ENCODE data around the gene ARL6IP4.
"Not testable (repeated sequence)": the region's sequence is repeated elsewhere in the genome, so short reads cannot be mapped to it uniquely, and the experiment has no call there.

ARL6IP4 gene

DNA sequence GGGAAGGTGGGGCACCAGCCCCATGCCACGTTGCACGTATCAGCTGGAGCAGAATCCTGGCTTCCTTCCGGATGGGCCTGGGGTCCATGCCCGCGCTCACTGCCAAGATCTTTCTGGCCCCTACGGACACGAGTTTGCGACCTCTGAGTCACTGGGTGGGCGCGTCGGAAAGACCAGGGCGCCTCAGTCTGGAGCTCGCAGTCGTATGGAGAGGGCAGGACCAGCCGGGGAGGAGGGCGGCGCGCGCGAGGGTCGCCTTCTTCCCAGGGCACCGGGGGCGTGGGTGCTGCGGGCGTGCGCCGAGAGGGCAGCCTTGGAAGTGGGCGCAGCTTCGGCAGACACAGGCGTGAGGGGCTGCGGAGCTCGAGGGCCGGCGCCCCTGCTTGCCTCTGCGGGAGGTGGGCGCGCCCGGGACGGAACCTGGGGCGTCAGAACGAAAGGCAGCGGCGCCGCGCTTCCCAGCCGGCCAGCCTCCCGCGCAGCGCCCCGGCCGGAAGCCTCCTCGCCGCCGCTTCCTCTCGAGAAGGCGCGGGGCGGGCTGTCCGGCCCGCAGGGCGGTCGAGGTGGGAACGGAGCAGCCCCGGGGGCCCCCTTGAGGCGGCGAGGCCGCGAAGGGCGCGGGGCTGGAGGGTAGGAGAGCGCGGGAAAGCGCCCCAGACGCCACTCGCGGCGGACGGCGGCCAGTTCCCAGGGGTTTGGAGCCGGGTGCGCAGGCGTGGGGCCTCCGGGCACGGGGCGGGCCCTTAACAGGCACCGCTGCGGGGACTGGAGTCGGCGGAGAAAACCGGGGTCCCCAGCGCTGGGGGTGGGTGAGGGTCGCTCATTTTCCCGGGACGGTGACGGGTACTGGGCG lies at the start of gene ARL6IP4:
Gene ARL6IP4 (plus strand): TSS at position 499 of the 853 bp plus-strand sequence. CDS start 459 bp downstream, outside the sequence.
- peak; percentile 31 to 37 for DNase-seq

DNA sequence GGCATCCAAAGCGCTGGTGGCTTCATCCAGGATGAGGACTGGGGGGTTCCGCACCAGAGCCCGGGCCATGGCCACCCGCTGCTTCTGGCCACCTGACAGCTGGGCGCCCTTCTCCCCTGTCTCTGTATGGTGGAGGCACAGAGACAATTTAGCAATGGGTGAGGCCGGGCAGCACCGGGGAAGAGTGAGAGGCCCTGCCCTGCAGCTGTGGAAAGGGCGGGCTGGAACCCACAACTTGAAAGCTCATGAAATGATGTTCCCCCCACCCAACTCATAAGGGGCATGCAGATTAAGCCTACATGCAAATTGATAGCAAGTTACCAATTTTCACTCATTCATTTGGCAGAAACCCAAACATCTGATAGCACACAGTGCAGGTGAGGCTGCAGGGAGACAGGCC lies 48.3 kb upstream of the ARL6IP4 start:
- DNase-seq: no peak

DNA sequence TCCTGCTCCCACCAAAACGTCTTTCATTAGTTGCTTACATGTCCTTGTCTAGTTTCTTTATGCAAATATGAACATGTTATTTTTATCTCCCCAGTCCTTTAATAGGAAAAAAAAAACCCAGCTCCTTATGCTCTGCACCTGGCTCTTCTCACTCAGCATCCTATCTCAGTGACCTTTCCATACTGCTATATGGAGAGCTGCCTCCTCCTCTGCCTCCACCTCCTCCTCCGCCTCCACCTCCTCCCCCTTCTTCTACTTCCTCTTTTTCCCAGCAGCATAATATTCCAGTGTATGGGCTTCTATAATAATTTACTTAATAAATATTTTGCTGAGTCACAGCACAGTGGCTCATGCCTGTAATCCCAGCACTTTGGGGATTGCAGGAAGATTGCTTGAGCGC lies 45.8 kb upstream of the ARL6IP4 start:
- no peak for DNase-seq

DNA sequence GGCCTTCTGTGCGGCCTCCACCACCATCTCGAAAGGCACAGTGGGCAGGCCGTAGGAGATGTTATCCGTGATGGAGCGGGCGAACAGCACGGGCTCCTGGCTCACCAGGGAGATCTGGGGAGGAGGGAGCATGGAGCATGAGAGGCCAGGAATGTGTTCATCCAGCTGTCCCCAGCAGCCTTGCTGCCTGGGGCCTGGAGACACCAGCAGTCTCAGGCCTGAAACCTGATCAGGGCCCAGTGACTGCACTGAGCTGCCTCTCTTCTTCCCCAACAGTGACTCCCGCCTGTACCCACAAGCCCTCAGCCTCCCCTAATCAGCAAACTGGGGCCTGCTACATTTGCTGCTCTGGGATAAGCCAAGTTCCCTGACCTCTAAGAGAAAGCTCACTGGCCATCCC lies 45.2 kb upstream of the ARL6IP4 start:
- no peak for DNase-seq

DNA sequence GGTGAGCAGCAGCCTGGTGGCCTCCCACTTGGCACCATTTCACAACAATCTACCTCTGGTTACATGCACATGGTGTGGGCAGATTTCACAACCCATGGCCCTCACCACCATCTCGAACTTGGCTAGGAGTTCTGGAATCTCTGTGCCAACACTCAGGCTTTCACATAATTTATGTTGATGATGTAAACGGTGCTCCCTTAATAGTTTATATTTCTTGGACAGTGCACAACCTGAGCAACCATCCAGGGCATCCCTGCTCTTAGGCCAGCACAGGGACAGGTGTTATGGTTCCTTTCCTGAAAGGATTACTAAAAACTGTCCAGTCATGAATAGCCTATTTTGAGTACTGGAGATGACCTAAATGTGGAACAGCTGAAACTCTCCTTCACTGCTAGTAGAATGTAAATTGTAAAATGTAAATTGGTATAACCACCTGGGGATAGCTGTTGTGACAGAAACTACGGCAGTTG lies 42.8 kb upstream of the ARL6IP4 start:
- no peak for DNase-seq

DNA sequence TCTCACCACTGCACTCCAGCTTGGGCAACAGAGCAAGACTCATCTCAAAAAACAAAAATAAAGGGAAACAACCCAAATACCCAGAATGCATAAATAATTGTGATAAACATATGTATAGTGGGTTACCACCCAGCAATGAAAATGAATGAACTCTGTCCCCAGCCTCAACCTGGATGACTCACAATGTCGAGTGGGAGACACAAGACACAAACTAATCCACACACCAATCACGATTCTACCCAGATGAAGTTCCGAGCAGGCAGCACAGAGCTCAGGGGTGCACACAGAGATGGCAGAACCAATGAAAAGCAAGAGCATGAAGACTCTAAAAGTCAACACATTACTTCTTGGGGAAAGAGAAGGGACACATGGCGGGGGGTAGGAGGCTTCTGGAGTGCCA lies 41.4 kb upstream of the ARL6IP4 start:
- no peak for DNase-seq

DNA sequence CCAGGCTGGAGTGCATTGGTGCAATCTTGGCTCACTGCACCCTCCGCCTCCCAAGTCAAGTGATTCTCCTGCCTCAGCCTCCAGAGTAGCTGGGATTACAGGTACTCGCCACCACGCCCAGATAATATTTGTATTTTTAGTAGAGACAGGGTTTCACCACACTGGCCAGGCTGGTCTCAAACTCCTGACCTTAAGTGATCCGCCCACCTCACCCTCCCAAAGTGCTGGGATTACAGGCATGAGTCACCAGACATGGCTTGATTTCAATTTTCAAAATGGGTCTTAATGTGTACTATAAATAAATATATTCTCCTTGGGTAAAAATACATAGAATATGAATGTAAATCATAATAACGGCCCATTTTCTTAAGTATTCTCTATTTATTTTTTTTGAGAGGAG lies 39.1 kb upstream of the ARL6IP4 start:
- DNase-seq: not testable (repeated sequence)

DNA sequence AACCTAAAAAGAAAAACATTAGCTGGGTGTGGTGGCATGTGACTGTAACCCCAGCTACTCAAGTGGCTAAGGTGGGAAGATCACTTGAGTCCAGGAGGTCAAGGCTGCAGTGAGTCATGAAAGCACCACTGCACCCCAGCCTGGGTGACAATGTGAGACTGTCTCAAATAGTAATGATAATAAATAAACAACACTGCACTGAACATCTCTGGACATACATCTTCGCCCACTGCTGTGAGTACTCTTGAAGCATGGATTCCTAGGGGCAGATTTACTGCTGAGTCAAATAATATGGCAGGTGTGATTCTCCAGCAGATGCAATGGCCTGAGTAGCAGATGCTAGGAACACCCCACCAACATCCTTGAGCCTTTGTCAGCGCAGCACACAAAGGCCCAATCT lies 37.8 kb upstream of the ARL6IP4 start:
- no peak for DNase-seq

DNA sequence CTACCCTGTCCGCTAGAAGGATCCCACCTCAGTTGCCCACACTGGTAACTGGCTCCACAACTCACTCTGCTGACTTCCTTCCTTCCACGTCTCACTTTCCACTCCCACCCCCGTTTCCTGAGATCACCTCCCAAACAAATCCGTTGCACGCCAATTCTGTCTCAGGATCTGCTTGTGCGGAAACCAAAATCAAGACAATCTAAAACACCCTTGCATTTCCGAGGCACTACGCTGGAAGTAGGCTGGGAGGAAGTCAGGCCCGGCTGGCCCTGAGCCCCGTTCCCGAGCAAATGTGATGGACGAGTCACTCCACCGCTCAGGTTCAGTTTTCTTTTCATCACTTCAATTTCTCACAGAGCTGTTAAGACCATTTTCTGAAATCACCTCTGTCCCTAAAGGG lies 37.3 kb upstream of the ARL6IP4 start:
- no peak for DNase-seq

DNA sequence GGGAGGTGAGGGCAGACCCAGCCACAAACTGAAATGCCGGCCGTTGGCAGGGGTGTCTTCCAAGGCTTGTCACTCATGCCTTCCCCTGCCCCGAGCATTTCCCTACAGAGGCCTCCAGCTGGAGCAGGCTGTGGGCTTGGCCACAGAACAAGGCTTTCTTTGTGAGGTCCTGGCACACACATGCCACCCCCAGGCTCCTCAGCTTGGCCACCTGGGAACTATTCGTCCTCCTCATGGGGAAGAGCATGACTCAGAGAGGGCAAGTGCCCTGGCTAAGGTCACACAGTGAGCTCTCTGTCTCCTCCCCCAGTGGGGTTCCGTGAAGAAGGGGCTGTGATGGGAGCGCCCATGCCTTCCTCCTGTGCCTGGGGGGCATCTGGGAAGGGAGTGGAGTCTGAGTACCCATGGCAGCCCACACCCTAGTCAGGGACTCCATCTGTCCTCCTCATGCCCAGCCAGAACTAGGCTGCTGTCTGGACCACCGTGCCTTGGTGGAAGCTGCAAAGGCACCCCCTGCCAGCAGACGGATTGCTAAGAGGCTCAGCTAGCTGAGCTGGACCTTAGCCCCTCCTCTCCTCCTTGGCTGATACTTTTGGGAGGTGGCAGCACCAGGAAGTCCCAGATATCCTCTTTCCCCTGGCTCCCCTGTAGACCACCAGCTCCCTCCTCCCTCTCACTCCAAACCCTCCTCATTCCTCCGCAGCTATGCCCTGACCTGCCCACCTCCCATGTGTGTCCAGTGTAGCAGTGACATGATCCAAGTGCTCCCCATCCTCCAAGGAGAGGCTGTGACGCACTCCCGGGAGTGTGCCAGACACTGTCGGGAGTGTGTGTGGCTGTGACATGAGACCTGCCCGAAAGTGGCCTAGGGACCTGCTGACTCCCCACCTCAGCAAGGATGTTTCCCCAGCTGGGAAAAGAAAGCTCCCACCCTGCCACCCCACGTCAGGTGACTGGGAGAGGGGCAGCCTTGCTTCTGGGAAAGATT lies 35.6 kb upstream of the ARL6IP4 start:
- DNase-seq: no peak

DNA sequence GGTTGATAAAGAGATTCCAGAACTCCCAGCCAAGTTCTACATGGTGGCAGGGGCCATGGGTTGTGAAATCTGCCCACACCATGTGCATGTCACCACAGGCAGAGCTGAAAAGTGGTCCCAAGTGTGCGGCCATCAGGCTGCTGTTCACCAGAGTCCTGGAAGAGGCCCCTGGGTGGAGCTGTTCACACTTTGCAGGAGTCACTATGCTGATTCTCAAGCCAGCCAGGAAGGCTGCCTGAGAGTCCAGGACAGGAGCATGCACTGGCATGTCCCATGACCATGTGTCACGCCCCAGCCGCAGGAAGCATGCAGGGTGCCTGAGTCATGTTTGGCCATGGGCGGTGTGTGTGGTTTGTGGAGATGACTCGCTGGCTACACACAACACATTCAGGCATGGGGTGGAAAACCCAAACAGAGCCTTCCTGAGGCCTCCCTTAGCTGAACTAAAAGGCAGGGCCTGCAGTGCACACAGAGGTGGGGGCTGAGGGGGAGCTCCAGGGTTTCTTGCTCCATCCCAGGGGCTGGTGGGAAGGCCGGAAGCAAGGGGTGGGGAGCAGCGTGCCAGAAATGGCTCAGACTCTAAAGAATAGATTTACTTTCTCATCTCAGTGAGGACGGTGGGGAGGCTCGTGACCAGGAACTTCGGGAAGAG lies 33.7 kb upstream of the ARL6IP4 start:
- DNase-seq: peak; percentile 56 to 61

DNA sequence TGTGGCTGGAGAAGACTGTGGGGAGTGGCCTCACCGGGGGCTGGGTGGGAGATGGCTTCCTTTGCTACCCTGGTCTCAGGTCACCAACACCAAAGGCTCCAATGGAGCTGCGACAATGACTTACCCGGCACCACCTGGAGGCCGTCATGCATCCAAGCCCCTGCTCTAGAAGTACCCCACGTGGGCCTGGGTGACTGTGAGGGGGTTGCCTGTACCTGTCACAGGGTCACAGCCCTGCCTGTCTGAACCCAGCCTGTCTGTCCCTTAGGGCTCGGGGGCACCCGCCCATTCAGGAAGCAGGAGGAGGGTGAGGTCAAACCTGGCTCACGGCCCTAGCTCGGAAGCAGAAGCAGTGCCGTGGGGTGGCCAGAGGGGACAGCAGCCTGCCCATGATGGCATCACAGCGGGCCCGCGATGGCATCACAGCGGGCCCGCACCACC lies 33.1 kb upstream of the ARL6IP4 start:
- no peak for DNase-seq

DNA sequence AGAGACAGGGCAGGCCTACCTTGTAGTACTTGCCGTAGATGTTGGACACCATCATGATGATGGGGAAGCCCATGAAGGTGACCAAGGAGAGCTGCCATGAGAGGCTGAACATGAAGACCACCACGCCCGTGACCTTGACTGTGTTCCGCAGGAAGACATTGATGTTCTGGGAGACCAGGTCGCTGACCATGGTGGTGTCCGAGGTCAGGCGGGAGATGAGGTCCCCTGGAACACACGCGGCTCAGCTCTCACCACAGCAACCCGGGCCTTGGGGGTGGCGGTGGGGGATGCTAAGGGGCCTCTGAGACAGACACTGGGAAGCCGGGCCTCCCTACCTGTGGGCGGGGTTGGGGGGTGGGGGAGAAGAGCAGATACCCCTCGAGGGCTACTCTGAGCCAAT lies 31.9 kb upstream of the ARL6IP4 start:
- no peak for DNase-seq

DNA sequence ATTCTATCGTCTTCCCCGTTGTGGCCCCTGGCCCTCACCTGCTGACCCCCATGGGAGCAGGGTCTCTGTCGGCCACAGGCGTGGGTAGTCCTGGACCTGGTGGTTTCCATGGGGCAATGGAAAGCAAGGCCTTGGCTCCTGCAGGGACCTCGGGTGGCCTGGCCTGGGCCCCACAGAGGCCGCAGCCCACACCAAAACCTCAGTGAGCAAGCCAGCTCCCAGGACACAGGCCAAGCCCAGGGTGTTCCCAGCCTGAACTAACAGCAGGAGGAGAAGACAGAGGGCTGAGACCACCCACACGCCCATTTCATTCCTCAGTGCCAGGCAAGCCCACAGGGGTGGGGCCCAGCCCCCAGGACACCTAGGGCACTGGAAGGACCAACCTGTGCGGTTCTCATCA lies 31.1 kb upstream of the ARL6IP4 start:
- no peak for DNase-seq

DNA sequence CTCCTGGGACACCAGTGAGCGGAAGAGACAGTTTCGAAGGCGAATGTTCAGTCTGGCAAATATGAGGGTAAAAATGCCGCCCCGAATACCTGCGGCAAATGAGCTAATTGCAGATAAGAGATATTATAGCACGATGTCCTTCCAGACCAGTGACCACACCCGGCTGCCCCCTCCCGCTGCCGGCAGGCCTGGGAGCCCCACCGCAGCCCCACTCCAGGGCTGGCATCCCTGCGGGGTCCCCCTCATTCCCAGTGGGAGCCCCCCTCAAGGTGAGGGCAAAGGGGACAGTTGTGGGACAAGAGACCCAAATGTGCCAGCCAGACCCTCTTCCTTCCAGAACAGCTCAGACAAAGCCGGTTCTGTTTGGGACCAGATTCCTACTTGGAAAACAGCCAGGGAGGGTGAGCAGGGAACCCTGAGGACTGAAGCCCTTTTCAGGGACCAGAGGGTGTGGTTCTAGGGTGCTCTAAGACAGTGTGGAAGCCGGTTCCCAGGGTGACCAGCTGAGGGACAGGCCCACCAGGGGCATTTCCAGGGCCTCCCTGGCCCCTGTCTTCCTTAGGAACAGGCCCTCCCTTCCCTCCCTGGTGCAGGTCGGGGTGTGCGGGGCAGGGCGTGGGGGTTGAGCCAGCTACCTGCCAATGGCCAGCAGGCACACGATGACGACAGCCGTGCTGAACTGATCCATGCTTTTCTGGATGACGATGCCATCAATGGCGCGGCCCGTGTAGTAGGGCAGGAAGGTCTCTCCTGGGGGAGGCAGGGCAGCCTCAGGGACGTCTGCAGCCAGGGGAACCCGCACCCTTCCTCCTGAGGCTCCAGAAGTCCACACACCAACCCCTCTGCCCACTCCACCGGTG lies 30.4 kb upstream of the ARL6IP4 start:
- DNase-seq: no peak

DNA sequence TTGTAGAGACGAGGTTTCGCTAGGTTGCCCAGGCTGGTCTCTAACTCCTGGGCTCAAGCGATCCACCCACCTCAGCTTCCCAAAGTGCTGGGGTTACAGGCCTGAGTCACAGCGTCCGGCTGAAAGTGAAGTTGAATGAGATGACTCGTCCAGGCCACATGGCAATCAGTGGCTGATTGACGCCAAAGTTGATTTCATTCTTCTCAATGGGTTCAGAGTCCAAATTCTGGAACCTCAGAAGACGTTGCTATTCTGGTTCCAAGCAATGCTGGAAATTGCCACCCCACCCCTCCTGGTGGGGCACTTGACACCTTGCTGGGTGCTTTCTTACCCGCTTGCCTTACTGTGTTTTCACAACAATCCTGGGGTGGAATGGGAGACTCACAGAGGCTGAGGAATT lies 29.1 kb upstream of the ARL6IP4 start:
- DNase-seq: no peak

DNA sequence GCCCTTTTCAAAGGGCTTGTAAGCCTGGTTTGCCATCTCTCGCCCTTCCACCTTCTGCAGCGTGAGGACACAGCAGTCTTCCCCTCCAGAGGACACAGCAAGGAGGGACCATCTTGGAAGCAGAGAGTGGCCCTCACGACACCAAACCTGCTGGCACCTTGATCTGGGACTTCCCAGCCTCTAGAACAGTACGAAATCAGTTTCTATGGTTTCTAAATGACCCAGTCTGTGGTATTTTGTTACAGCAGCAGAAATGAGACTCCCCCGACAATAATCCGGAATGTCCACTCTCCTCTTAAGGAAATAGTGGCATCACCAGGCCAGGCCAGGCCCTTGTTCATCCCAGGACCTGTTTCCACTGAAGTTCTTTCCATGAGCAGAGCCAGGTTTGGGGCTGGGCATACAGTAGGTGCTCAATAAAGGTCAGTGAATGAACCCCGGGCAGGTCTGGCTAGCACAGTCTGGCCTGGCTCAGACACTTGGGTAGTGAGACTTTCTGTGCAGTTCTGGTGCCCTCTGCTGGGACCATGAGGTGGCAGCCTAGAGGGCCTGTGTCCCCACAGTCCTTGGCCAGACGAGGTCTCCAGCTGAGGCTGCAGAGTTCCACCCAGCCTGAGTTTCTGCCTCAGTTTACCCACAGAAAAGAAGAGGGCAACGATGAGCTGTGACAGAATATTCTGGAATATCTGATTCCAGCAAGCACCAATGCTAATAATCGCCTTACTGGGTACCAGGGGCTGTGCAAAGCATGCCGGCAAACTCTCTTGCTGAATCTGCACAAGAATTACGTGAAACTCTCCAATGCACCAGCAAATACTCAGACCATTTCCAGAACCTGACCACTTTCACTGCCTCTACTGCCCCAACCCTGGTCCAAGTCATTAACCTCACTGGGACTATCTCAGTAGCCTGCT lies 28.2 kb upstream of the ARL6IP4 start:
- DNase-seq: peak; percentile 67 to 71

DNA sequence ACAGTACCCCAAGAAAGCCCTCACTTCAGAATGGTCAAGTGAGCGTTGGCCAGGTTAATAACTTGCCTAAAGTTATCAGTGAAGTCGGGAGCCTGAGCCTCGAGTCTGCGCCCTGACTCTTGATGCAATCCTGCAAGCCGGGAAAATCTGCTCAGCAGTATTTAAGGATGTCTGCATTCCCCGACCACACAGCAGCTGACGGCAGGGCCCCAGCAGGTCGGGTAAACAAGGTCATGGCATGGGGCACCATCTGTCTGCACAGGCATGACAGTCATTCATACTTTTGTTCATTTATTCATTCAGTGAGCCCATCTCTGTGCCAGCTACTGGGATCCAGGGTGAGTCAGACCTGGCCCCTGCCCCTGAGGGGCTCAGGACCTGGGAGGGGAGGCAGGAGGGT lies 25.3 kb upstream of the ARL6IP4 start:
- no peak for DNase-seq

DNA sequence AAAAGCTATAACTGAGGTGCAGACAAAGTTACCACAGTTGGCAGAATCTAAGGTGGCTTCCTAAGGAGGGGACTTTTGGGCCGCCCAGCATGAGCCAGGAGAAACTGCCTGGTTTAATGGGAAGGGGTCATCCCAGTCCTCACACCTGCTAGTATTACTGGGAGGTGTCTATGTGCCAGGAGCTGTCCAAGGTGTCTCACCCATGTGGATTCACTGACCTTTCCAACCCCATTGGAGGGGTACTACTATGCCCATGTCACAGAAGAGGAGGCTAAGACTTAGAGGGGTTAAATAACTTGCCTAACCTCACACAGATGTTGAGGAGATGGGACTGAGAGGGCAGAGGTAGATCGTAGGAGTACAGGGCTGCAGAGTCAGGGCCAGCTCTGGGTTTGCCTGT lies 24.4 kb upstream of the ARL6IP4 start:
- DNase-seq: no peak

DNA sequence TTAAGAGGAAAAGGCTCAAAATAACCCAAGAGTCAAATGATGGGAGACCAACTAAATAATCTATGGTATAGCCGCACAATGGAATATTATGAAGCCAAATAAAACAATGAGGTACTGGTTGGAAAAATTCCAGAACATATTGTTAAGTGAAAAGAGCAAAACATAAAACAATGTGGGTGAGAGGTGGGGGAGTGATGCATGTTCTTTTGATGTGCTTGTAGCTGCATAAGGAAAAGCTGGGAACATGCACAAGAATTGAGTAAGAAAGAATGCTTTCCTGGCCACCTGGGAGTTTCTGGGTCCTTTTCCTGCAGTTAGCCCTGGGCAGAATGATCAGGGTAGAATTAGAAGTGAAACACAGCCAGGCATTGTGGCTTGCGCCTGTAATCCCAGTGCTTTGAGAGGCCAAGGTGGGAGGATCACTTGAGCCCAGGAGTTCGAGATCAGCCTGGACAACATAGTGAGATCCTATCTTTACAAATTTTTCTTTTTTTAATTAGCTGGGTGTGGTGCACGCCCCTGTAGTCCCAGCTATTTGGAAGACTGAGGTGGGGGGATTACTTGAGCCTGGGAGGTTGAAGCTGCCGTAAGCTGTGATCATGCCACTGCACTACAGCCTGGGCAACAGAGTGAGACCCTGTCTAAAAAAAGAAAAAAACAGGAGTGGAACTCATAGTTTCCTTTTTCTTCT lies 22.1 kb upstream of the ARL6IP4 start:
- no peak for DNase-seq
